ENCODE measurements around the gene CENPS. TPM values are rescaled to one million over a fixed set of nuclear protein-coding genes. Genes with fewer than 3 reads are reported as not detected.

Gene CENPS
- total and polyA plus RNA-seq, 9 of the 15 experiments (the other 6 are each of a cell fraction or from before 2014, with no cell fraction given) = 10.2 to 36.0 (median 26.0) TPM

- no peak for TF ChIP-seq CHD7 (IDR thresholded peaks at IDR 0.05; ENCODE audit: low read depth, low read length)
- TF ChIP-seq SIN3A (IDR thresholded peaks at IDR 0.05; ENCODE audit: borderline replicate concordance in 2 of 2, control insufficient read depth in 1 of 2, low read depth in 2 of 2, low read length in 2 of 2) = 0 out of 4 replicates have a peak, but pooled peaks of 1 of the 2 experiments have one; percentile 41
- no peak for TF ChIP-seq TCF7 (IDR thresholded peaks at IDR 0.05; ENCODE audit: borderline replicate concordance)
- TF ChIP-seq PREB (CRISPR knock-in tag; IDR thresholded peaks at IDR 0.05) = peak; percentile 12; the same call in 1 of the 2 replicates
These were observed 967 bp downstream of the CENPS start (continued) for GRCh38 chr1:10431070-10431730.

All from K562 (cell line).